ENCODE measurements around the gene FHAD1. TPM values are rescaled to one million over a fixed set of nuclear protein-coding genes. Genes with fewer than 3 reads are reported as not detected.

Gene FHAD1
- total RNA-seq, 1 donor from 2014 or later = not detected

GRCh38 chr1:15322648-15323350 is 75.8 kb downstream of the FHAD1 start:
- Mint-ChIP-seq H3K36me3 (ENCODE audit: low read depth) (peaks cover 6% of the 10 kb centered on the region), H3K4me1 (ENCODE audit: low read depth) (peaks cover 11% of the 10 kb centered on the region), H3K9me3 (ENCODE audit: low read depth) (peaks cover 11% of the 10 kb centered on the region), H3K4me3 (ENCODE audit: unreplicated experiment) (no peak overlapping the region), H3K27ac (ENCODE audit: unreplicated experiment) (no peak overlapping the region), H3K27me3 (ENCODE audit: low read depth) (peaks cover 21% of the 10 kb centered on the region)
- TF ChIP-seq CTCF (IDR thresholded peaks at IDR 0.05) = no peak
- no peak for DNase-seq (ENCODE audit: low spot score)

DNA sequence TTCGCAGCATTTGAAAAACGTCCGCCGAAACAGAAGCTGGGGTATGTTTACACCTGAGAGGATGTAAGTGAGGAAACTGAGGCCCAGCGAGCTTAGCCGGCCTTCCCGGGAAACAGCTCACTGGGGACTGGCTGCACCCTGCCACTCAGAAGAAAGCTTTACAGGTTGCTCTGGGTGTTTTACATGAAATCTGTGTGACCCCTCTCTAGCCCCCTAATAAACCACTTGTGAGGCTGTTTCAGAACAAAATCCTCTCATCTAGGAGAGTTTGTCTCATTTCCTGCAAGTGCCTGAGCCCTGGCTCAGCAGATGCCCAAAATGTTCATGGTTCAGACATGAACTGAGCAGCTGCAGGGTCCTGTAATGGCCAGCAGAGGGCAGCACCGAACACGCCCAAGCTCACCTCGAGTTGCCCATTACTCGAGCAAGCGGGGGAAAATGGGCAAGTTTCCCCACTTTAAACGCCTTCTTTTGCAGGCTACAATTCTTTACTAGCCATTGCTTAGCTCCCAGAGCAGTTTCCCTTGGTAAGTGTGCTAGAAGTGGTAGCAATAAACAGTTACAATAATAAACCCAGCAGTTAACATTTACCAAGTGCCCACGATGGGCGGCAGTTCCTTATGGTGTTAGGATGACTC is 76.4 kb downstream of the FHAD1 start:
- peak; percentile 96 for TF ChIP-seq CTCF (IDR thresholded peaks at IDR 0.05)
- no peak for DNase-seq (ENCODE audit: low spot score)
- no peak overlapping the region for H3K27ac Mint-ChIP-seq (ENCODE audit: unreplicated experiment)
- peaks cover 16% of the 10 kb centered on the region for H3K4me1 Mint-ChIP-seq (ENCODE audit: low read depth)
- peaks cover 6% of the 10 kb centered on the region for H3K36me3 Mint-ChIP-seq (ENCODE audit: low read depth)
- H3K27me3 Mint-ChIP-seq (ENCODE audit: low read depth) = peaks cover 20% of the 10 kb centered on the region
- H3K4me3 Mint-ChIP-seq (ENCODE audit: unreplicated experiment) = no peak overlapping the region
- H3K9me3 Mint-ChIP-seq (ENCODE audit: low read depth) = peaks cover 11% of the 10 kb centered on the region

GRCh38 chr1:15323989-15324868 is 77.2 kb downstream of the FHAD1 start:
- H3K27ac Mint-ChIP-seq (ENCODE audit: unreplicated experiment) = no peak overlapping the region
- peaks cover 11% of the 10 kb centered on the region for H3K9me3 Mint-ChIP-seq (ENCODE audit: low read depth)
- no peak for TF ChIP-seq CTCF (IDR thresholded peaks at IDR 0.05)
- H3K4me3 Mint-ChIP-seq (ENCODE audit: unreplicated experiment) = no peak overlapping the region
- no peak for DNase-seq (ENCODE audit: low spot score)
- peaks cover 24% of the 10 kb centered on the region for H3K4me1 Mint-ChIP-seq (ENCODE audit: low read depth)
- H3K36me3 Mint-ChIP-seq (ENCODE audit: low read depth) = peaks cover 6% of the 10 kb centered on the region
- H3K27me3 Mint-ChIP-seq (ENCODE audit: low read depth) = peaks cover 20% of the 10 kb centered on the region

DNA sequence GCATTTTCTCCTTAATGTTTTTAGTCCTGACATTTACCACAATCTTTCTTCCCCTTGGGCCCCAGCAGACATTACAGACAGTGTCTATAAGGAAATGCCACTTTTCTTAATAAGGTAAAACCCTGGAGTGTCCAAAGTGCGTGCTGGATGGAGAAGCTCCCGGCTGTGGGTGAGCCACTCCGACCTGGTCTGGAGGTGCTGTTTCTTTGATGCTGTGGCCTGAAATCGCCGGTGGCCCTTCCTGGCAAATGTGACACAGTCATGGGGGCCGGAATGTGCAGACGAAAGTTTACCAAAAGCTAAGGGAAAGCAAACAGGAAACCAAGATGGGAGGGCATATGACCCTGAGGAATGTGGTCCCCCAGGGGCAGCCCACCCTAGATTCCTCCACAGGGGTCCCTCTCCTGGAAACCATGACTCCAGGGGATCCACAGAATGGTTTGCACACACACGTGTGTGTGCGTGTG is 77.9 kb downstream of the FHAD1 start:
- H3K9me3 Mint-ChIP-seq (ENCODE audit: low read depth) = peaks cover 10% of the 10 kb centered on the region
- peaks cover 27% of the 10 kb centered on the region for H3K4me1 Mint-ChIP-seq (ENCODE audit: low read depth)
- peaks cover 22% of the 10 kb centered on the region for H3K27me3 Mint-ChIP-seq (ENCODE audit: low read depth)
- peaks cover 6% of the 10 kb centered on the region for H3K36me3 Mint-ChIP-seq (ENCODE audit: low read depth)
- no peak overlapping the region for H3K4me3 Mint-ChIP-seq (ENCODE audit: unreplicated experiment)
- no peak overlapping the region for H3K27ac Mint-ChIP-seq (ENCODE audit: unreplicated experiment)
- no peak for DNase-seq (ENCODE audit: low spot score)
- TF ChIP-seq CTCF (IDR thresholded peaks at IDR 0.05) = no peak
